ENCODE data around the gene SSH2. TPM values are rescaled to one million over a fixed set of nuclear protein-coding genes. Genes with fewer than 3 reads are reported as not detected.

SSH2 gene
- total RNA-seq, 4 donors from 2014 or later = 20.7 to 31.1 (median 23.1) TPM

GRCh38 chr17:29820425-29820824, 109.6 kb downstream of the SSH2 start:
- no peaks in the 10 kb centered on the region for H3K27me3 ChIP-seq
- no peak overlapping the region for H3K4me3 ChIP-seq
- no peak for TF ChIP-seq CTCF (IDR thresholded peaks at IDR 0.05)
- TF ChIP-seq POLR2AphosphoS5 (IDR thresholded peaks at IDR 0.05) = no peak
- TF ChIP-seq EP300 (IDR thresholded peaks at IDR 0.05) = no peak
- no peak for TF ChIP-seq POLR2A (IDR thresholded peaks at IDR 0.05; ENCODE audit: low read depth)
- DNase-seq (ENCODE audit: extremely low spot score) = no peak
- H3K27ac ChIP-seq (replicated peaks in 1 of 4) = no peak overlapping the region
- no peaks in the 10 kb centered on the region for H3K4me1 ChIP-seq
- H3K36me3 ChIP-seq = no peaks in the 10 kb centered on the region
- WGBS = 73% methylated on average over 1 of the region's 1 CpG
- no peaks in the 10 kb centered on the region for H3K9me3 ChIP-seq
- intact Hi-C loops (cut with DNase I) = no loop called here

GRCh38 chr17:29807520-29808361, 122.3 kb downstream of the SSH2 start:
- Histone ChIP-seq H3K9me3 (no peaks in the 10 kb centered on the region), H3K4me1 (no peaks in the 10 kb centered on the region), H3K36me3 (no peaks in the 10 kb centered on the region), H3K27ac (replicated peaks in 1 of 4) (no peak overlapping the region), H3K4me3 (no peak overlapping the region), H3K27me3 (no peaks in the 10 kb centered on the region)
- TF ChIP-seq POLR2A (IDR thresholded peaks at IDR 0.05; ENCODE audit: low read depth) (no peak), CTCF (IDR thresholded peaks at IDR 0.05) (peak; percentile 72 to 75 (median 75))
- WGBS = 64% methylated on average over 14 of the region's 14 CpGs
- intact Hi-C loops (cut with DNase I) = loop anchor here (1.0 to 10.0 kb wide), 2 partner anchors 124 to 287 kb away; no protein-coding TSS in a partner anchor
- no peak for DNase-seq (ENCODE audit: extremely low spot score)

- Histone ChIP-seq H3K9me3 (no peaks in the 10 kb centered on the region), H3K4me1 (no peaks in the 10 kb centered on the region), H3K36me3 (no peaks in the 10 kb centered on the region), H3K27ac (replicated peaks in 1 of 4) (no peak overlapping the region), H3K4me3 (no peak overlapping the region), H3K27me3 (no peaks in the 10 kb centered on the region)
- intact Hi-C loops (cut with DNase I) = loop anchor here (10.0 kb wide), 1 partner anchor 293 kb away; no protein-coding TSS in a partner anchor
- TF ChIP-seq POLR2AphosphoS5 (IDR thresholded peaks at IDR 0.05) (no peak), EP300 (IDR thresholded peaks at IDR 0.05) (no peak), POLR2A (IDR thresholded peaks at IDR 0.05; ENCODE audit: low read depth) (no peak), CTCF (IDR thresholded peaks at IDR 0.05) (no peak)
- DNase-seq (ENCODE audit: extremely low spot score) = no peak
- 89% methylated on average over 3 of the region's 3 CpGs for WGBS
Measured at GRCh38 chr17:29802246-29802645, 127.8 kb downstream of the SSH2 start.

GRCh38 chr17:29800457-29800856, 129.6 kb downstream of the SSH2 start:
- no peak for DNase-seq (ENCODE audit: extremely low spot score)
- TF ChIP-seq POLR2AphosphoS5 (IDR thresholded peaks at IDR 0.05) (no peak), EP300 (IDR thresholded peaks at IDR 0.05) (no peak), POLR2A (IDR thresholded peaks at IDR 0.05; ENCODE audit: low read depth) (no peak), CTCF (IDR thresholded peaks at IDR 0.05) (no peak)
- H3K4me1 ChIP-seq = no peaks in the 10 kb centered on the region
- no peak overlapping the region for H3K4me3 ChIP-seq
- 98% methylated on average over 1 of the region's 1 CpG for WGBS
- no peak overlapping the region for H3K27ac ChIP-seq (replicated peaks in 1 of 4)
- no peaks in the 10 kb centered on the region for H3K27me3 ChIP-seq
- H3K9me3 ChIP-seq = no peaks in the 10 kb centered on the region
- no peaks in the 10 kb centered on the region for H3K36me3 ChIP-seq
- intact Hi-C loops (cut with DNase I) = loop anchor here (10.0 kb wide), 1 partner anchor 294 kb away; no protein-coding TSS in a partner anchor
